GM06990 (cell line): ENCODE data around the gene CAPN14.
"Not testable (repeated sequence)": the region's sequence is repeated elsewhere in the genome, so short reads cannot be mapped to it uniquely, and the experiment has no call there.

Experiments used
- DNase-seq: peaks from one replicate; pipeline ENCODE4 v3.0.0-alpha.2; 2011; ENCODE audit not compliant: insufficient read length; ENCODE audit errors: extremely low read depth
- H3K27me3 ChIP-seq: replicated peaks from 2 replicates; pipeline ENCODE4 v1.6.0; 2011; ENCODE audit warnings: low read length; ENCODE audit not compliant: control insufficient read depth, insufficient read depth
- H3K36me3 ChIP-seq: 2 replicates; pipeline ENCODE4 v1.5.1; 2011; ENCODE audit warnings: low read length; ENCODE audit not compliant: control insufficient read depth, insufficient read depth
- H3K4me3 ChIP-seq: replicated peaks from 2 replicates; pipeline ENCODE4 v1.5.1; 2011; ENCODE audit warnings: low read depth, mild to moderate bottlenecking, control low read depth, low read length
- TF ChIP-seq, protein P1 (sequence below): IDR thresholded peaks from 2 replicates; pipeline ENCODE4 v1.5.1; 2011; ENCODE audit warnings: low read length, control low read depth, mild to moderate bottlenecking, inconsistent platforms; ENCODE audit not compliant: insufficient read depth, poor library complexity, severe bottlenecking

The CAPN14 gene

DNA sequence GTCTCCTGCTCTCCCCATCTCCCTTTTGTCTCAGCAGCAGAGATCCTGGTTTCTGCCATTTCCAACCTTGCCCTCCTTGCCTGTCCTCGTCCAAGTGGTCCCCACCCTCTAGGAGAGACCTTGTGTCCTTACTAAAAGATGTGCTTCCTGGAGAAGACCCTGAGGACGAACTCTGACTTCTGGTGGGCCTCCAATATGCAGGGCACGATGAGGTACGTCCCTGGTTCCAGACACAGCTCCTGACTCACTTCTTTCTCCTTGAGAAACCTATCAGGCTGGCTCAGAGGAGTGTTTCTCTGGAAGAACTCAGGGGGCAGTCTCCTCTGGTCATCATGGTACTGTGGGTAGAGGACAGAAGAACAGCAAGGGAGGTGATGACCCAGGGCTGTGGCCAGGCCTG, 28.2 kb downstream of the CAPN14 start:
- TF ChIP-seq, protein P1, sequence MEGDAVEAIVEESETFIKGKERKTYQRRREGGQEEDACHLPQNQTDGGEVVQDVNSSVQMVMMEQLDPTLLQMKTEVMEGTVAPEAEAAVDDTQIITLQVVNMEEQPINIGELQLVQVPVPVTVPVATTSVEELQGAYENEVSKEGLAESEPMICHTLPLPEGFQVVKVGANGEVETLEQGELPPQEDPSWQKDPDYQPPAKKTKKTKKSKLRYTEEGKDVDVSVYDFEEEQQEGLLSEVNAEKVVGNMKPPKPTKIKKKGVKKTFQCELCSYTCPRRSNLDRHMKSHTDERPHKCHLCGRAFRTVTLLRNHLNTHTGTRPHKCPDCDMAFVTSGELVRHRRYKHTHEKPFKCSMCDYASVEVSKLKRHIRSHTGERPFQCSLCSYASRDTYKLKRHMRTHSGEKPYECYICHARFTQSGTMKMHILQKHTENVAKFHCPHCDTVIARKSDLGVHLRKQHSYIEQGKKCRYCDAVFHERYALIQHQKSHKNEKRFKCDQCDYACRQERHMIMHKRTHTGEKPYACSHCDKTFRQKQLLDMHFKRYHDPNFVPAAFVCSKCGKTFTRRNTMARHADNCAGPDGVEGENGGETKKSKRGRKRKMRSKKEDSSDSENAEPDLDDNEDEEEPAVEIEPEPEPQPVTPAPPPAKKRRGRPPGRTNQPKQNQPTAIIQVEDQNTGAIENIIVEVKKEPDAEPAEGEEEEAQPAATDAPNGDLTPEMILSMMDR = no peak
- DNase-seq = no peak
- Histone ChIP-seq H3K4me3 (no peak overlapping the region), H3K27me3 (no peaks in the 10 kb centered on the region; the same call in 1 of the 2 replicates), H3K36me3 (no peaks in the 10 kb centered on the region)

GRCh38 chr2:31188131-31188530, 29.2 kb downstream of the CAPN14 start:
- H3K4me3 ChIP-seq = no peak overlapping the region
- TF ChIP-seq, protein P1 = no peak
- no peaks in the 10 kb centered on the region; the same call in 1 of the 2 replicates for H3K27me3 ChIP-seq
- H3K36me3 ChIP-seq = no peaks in the 10 kb centered on the region
- no peak for DNase-seq

DNA sequence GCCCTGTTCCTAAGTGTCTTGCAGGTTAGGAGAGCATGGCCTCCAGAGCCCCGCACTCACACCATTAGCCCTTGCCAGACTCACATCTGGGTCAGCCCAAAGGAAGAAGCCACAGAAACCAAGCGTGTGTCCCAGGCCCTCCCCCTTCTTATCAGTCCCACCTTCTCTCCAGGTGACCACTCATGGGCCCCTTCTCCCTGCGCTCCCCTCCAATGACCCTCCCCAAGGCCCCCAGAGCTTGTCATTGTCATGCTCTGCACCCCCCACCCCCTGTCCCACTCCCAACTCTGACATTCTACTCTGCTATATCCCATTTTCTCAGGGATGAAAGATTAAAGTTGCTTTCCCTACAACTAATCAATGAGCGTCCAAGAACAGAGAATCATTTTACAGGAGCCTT, 30.1 kb downstream of the CAPN14 start:
- Histone ChIP-seq H3K27me3 (no peaks in the 10 kb centered on the region; the same call in 1 of the 2 replicates), H3K36me3 (no peaks in the 10 kb centered on the region), H3K4me3 (no peak overlapping the region)
- DNase-seq = no peak
- TF ChIP-seq, protein P1 = no peak

DNA sequence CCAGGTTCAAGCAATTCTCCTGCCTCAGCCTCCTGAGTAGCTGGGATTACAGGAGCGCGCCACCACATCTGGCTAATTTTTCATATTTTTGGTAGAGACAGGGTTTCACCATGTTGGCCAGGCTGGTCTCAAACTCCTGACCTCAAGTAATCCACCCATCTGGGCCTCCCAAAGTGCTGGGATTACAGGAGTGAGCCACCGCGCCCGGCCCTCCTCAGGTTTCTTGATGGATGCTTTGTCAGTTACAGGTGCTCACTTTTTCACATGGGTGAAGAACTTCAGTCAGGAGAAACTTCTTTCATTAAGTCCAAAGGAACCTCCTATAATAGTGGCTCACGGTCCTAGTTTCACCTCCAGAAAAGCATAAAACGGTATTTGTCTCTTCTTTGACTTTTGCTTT, 33.3 kb downstream of the CAPN14 start:
- DNase-seq, H3K36me3 ChIP-seq, H3K4me3 ChIP-seq, H3K27me3 ChIP-seq: not testable (repeated sequence)

DNA sequence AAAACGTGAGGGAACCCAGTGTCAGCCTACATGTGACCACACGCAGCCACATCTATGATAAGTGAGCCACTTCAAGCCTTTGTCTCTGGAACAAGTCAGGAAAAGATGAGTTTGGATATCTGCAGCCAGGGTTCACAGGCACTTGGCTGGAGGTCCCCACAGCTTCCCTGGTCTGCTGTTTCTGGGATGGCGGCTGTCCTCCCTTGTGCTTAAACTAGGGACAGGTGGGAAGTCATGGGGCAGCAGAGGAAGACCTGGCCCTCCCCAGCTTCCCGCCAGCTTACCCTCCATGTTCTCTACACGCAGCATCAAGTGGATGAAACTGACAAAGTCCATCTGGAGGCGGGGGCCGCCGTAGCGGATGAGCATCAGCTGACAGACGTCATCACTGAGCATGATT, 40.6 kb downstream of the CAPN14 start:
- no peak for DNase-seq
- Histone ChIP-seq H3K4me3 (no peak overlapping the region), H3K27me3 (no peaks in the 10 kb centered on the region; the same call in 1 of the 2 replicates), H3K36me3 (no peaks in the 10 kb centered on the region)
- TF ChIP-seq, protein P1 = no peak

- H3K27me3 ChIP-seq = no peaks in the 10 kb centered on the region; the same call in 1 of the 2 replicates
- H3K36me3 ChIP-seq = no peaks in the 10 kb centered on the region
- DNase-seq = no peak
- no peak overlapping the region for H3K4me3 ChIP-seq
- TF ChIP-seq, protein P1 = no peak
These were observed 46.2 kb downstream of the CAPN14 start for GRCh38 chr2:31171142-31171541.
